Dermis blood vessel endothelial cell (primary cell): ENCODE data around the gene CD209. TPM values are rescaled to one million over a fixed set of nuclear protein-coding genes. Genes with fewer than 3 reads are reported as not detected.
A peak's percentile ranks its signal among the peaks of the same experiment; 100 is the strongest.
"Not testable (repeated sequence)": the region's sequence is repeated elsewhere in the genome, so short reads cannot be mapped to it uniquely, and the experiment has no call there.

Source experiments
- DNase-seq: peaks from one replicate; pipeline ENCODE4 v3.0.0; 2010
- total RNA-seq: library from RNA; depleted of rRNA; stranded (reverse); fragments of >200 nt; gene quantifications from 2 replicates; pipeline ENCODE4 v1.2.3, GENCODE V29; 2014

Gene CD209, protein sequence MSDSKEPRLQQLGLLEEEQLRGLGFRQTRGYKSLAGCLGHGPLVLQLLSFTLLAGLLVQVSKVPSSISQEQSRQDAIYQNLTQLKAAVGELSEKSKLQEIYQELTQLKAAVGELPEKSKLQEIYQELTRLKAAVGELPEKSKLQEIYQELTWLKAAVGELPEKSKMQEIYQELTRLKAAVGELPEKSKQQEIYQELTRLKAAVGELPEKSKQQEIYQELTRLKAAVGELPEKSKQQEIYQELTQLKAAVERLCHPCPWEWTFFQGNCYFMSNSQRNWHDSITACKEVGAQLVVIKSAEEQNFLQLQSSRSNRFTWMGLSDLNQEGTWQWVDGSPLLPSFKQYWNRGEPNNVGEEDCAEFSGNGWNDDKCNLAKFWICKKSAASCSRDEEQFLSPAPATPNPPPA
- under 0.01 TPM in 1 of 2 replicates, not detected in the other for total RNA-seq

DNA sequence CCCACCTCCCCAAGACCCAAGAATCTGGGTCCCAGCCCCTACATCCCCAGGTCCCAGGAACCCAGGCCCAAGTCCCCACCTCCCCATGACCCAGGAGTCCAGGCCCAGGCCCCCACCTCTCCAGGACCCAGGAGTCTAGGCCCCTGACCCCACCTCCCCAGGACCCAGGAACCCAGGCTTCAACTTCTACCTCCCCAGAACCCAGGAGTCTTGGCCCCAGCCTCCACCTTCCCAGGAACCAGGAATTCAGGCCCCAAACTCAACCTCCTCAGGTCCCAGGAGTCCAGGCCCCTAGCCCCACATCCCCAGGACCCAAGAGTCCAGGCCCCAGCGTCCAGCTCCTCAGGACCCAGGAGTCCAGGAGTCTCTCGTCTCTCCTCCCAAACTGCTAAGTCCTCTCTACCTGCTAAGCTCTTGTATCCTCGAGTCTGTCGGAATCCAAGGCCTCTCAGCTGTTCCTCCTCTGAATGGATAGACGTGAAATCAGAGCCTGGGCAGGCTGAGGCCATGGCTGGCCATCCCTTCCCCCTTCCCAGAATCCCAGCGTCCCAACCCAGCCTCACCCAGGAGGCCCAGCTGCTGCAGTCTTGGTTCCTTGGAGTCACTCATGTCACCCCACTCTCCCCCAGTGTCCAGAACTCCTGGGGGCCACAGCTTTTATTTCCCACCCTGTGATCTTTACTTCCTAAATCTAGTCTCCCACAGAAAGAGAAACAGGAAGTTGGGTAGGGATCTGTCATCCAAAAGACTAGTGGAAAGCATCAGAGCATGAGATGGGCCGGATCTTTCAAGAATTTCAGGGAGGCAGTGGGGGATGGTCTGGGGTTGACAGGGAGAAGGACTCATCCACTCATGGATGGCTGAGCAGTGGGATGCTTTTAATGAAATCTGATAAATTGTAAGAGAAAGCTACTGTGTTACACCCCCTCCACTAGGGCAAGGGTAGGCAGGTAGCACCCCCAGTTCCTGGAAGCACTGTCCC, at the start of gene CD209:
Gene CD209, minus strand, starts transcription at position 632 of the 982 bp plus-strand sequence. Its CDS starts 23 bp downstream, at position 609.
- DNase-seq = no peak

DNA sequence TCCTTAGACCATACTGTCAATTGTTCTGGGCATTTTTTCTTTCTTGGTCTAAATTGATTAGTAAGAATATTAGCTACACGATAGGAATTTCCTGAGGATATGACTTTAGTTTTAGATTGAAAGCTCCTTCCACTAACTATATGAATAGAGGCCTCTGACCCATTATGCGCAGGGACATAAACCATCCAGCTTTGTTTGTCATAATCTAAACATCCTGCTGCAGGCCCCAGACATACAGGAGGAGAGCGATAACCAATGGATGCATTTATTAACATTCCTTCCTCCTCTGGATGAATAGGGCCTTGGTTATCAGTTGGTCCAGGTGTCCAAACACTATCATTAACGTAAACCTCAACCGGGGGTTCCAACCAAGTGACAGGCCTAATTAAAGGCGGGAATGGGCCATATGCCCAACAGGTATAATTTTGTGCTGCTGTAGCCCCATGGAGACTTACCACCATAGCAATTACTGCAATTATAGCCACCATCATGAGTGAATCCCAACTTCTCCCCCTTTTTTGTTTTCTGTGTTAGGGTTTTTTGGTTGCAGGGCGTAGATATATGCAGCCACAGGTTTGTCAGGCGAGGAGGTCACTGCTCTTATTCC, 48.3 kb upstream of the CD209 start:
- DNase-seq = peak; percentile 93

DNA sequence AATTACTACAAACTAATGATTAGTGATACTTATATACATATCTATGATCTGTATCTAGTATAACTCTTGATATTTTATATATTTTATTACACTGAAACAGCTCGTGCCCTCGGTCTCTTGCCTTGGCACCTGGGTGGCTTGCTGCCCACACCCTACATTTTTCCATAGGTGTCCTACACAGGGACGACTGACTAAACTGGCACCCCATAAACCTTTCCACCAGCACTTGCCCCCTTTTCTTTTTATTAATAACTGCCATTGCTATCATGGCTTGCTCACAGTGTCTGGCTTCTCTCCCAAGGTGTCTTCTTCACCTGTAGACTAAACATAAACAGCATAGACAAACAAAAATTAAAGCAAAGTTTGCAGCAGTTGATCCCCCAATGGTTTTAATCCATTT, 46.2 kb upstream of the CD209 start:
- no peak for DNase-seq

DNA sequence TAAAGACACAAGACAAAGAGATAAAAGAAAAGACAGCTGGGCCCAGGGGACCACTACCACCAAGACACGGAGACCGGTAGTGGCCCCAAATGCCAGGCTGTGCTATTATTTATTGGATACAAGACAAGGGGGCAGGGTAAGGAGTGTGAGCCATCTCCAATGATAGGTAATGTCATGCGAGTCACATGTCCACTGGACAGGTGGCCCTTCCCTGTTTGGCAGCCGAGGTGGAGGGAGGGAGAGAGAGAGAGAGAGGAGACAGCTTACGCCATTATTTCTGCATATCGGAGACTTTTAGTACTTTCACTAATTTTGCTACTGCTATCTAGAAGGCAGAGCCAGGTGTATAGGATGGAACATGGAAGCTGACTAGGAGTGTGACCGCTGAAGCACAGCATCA, 45.4 kb upstream of the CD209 start:
- not testable (repeated sequence) for DNase-seq

DNA sequence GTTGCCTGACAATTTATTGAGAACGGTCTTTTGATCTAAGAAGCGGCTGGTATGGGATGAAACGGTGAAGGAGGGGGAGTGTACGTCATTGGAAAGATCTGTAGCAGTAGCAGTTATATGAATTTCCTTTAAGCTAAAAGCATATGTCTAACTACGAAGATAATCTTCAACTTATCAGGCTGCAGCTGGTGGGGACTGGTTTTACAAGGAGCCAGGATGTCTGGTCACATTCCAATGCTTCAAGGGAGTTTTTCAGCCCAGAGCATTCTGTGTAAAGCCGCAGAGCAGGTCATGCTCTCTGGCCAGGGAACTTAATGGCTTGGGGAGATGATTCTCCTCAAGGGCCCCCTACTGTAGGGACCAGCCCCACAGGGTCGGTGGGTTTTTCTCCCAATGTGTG, 44.9 kb upstream of the CD209 start:
- DNase-seq = peak; percentile 33

DNA sequence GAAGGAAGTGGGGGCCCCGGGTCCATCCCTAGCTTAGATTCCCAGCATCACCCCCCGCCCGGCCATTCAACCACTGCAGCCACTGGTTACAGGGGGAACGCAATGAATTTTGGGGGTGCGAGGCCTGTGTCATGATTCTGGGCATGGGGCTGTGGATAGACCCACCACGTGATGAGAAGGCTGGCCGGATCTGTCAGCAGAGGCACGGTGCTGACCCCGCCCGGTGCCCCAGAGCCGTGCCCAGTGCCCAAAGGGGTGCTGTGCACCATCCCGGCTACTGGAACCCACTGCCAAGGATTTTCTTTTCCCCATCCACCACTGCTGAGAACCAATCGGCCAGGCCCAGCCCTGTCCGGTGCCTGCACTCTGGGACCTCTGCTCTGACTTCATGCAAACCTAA, 43.1 kb upstream of the CD209 start:
- DNase-seq = no peak

DNA sequence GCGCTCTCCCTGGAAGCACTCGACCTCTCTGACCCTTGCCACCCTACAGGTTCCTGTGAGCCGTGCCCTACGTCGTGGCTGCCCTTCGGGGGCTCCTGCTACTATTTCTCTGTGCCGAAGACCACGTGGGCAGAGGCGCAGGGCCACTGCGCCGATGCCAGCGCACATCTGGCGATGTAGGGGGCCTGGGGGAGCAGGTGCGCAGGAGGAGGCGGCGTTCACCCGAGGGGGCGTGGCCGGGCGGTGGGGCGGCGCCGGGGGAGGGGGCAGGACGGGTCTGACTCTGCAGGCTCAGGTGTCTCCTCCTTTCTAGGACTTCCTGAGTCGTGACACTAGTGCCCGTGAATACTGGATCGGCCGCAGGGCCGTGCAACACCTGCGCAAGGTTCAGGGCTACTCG, 42.1 kb upstream of the CD209 start:
- no peak for DNase-seq

DNA sequence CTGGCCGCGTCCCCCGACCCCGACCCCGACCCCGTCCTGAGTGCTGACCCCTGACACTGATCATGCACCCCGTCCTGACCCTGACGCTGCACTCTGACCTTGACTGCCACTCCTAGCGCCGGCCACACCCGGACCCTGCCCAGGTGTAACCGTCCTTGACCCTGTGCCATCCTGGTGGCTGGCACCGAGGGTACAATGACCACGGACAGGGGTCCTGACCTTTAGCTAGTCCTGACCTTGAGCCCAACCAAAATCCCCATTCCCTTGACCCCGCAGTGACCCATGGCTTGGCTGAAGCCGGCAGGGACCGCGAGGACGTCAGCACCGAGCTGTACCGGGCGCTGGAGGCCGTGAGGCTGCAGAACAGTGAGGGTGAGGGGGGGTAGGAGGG, 41.6 kb upstream of the CD209 start:
- DNase-seq = no peak

DNA sequence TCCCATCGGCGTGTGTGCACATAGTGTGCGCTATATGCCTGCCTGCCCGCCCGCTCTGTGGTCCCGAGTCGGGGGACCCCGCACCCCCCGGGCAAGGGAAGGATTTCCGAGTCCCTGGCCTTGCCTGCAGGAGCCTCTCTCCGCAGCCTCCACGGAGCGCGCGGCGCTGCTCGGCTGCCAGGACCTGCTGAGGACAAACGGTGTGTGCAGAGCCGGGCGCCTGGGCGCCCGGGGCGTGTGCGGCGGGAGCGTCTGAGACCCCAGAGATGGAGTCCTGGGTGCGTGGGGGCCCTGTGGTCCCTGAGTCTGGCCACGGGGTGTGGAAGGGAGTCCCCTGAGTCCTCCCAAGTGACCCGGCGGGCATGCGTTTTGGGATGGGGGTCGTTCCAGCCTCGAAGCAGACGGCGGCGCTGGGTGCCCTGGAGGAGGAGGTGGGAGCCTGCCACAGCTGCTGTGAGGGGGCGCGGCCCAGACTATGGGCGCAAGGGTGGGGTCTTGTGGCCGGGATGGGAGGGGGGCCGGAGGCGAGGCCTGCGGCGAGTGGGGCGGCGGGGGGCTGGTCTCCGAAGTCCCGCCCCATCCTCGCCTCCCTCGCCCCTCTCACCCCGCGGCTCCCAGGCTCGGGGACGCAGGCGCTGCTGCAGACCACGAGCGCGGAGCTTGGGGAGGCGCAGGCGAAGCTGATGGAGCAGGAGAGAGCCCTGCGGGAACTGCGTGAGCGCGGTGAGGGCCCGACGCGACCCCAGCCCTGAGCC, 41.0 kb upstream of the CD209 start:
- no peak for DNase-seq

DNA sequence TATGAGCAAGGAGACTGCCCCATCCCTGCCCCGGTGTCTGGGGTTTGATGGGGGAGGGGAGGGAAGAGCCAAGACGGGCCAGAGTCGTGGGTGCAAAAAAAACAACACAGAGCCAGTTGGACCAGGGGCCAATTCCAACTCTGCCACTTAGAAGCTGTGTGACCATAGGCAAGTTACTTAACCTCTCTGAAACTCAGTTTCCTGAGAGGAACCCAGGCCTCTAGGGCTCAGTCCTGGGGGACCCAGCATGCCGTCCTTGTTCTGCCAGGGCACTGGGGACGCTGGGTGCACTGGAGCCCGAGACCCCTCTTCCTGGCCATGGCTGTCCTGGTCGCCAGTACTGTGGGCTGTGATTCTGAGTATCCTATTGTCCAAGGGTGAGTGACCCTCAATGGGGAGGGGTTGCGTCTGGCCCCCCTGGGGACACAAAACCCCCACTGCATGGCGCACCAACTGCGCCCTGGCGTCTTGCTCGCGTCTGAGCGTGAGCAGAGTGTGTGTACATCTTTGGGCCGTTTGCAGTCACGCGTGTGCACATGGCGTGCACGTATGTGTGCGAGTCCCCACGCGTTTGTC, 40.4 kb upstream of the CD209 start:
- DNase-seq = no peak

DNA sequence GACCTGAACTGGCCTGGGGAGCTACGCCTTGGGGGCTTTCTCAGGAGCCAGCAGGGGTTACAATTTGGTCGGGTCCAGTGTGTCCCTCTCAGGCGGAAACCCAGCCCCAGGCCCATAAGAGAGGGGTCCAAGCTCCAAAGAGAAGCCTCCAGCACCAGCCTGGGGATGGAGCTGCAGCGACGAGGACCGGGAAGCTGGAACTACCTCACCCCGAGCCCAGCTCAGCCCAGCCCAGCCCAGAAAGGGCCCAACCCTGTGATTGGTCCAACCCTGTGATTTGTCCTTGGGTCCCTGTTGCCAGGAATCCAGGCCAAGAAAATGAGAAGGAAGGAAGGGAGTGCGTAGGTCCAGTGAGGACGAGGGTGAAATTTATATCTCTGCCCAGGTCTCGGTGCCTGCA, 39.8 kb upstream of the CD209 start:
- peak; percentile 23 for DNase-seq

DNA sequence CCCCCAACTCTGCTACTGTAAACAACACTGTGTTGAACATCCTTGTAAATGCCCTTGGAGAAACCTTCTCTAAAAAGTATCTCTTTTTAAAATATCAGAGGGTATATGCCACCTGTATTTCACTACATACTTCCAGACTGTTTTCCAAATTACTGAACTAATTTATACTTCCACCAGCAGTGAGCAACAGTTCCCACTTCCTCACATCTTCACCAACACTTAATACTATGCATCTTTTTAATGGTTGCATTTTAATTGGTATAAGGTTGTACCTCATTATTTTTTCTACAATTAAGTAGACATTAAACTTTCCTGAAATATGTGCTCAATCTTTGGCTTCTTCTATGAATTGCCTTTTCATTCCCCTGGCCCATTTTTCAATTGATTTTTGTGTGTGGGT, 37.5 kb upstream of the CD209 start:
- DNase-seq = no peak

DNA sequence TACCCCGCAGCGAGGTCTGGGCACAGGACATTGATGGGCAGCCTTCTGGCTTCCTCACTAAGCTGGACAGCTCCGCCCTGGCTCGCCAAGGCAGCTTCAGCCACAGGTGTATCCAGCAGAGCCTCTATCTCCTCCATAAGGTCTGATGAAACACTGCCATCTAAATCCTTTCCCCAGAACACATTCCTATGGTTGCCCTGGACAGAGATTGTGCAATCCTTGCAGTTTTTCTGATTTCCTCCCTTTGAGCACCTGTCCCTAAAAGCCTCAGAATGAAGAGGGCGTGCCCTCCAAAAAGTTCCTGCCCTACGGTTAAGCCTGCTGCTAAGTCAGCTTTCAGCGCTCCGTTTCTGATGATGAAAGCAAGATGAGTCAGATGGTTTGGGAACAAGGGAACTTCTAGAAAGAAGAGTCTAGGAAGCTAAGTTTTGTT, 36.7 kb upstream of the CD209 start:
- no peak for DNase-seq

DNA sequence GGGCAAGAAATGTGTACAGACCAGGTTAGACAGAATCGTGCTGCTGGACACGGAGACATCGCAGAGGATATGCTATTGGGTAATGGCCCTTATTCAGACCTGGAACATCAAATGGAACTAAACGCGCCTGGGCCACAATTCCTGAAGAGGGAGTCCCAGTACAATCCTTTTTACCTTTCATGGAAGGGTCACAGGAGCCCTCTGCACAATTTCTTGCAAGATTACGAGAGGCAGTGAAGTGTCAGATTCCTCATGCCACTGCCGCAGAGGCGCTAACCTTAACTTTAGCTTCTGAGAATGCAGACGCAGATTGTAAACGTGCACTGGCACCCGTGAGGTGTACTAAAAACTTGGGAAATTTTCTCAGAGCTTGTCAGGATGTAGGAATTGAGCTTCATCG, 33.8 kb upstream of the CD209 start:
- DNase-seq = no peak

DNA sequence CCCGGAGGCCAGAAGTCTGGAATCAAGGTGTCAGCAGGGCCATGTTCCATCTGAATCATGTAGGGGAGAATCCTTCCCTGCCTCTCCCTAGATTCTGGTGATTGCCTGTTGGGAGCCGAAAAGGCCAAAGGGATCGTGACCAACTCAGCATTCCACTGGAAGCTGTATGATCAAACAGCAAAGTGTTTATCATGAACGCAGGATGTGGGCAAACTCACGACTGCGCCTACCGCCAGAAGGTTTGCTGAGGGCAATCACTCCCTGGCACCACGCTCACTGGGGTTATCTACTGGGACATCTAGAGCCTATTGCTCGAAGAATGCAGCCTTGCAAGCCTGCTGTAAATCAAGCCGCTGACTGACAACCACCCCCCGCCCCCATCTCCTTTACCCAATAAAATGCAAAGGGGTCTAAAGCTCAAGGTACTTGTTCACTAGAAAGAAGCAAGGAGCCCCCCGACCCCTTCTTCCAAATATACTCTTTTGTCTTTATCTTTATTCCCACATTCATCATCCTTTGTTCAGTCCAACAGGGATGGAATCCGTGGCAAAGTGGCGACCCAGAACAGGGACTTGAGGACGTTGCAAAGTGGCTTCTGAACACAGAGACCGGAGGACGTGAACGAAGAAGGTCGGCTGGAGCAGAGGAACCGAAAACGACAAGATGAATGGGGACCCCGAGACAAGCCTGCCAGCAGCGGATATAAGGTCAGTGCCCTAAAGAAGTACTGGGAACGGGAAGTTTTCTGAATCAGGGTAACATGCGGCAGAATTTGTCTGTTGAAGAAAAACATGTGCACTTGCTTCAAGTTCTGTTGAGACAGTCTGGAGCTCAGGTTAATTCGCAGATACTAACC, 32.5 kb upstream of the CD209 start:
- DNase-seq = no peak

DNA sequence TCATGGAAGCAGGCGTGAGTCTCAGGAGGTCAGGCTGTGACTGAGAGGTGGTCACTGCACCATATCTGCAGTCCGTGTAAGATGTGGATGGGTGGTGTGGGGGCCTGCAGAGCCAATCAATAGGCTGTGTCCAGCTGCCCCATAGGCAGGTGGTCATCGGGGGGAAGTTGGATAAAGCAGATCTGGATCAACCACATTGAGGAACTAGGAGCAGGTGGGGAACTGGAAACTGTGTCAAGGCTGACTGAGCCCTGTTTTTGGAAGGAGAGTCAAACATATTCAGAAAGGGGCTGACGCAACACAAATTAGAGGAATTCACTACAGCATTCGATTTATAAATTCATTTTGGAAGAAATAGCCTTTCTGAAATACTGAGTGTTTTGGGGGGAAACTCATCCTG, 30.7 kb upstream of the CD209 start:
- no peak for DNase-seq

DNA sequence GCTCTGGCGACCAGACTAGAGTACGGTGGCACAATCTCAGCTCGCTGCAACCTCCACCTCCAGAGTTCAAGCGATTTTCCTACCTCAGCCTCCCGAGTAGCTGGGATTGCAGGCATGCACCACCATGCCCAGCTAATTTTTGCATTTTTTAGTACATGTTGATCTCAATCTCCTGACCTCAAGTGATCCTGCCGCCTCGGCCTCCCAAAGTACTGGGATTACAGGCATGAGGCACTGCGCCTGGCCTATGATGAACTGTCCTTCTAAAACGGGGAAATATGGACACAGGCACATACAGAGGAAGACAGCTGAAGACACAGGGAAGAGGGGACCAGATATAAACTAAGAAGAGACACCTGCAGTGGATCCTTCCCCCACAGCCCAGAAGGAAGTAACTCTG, 28.4 kb upstream of the CD209 start:
- no peak for DNase-seq

DNA sequence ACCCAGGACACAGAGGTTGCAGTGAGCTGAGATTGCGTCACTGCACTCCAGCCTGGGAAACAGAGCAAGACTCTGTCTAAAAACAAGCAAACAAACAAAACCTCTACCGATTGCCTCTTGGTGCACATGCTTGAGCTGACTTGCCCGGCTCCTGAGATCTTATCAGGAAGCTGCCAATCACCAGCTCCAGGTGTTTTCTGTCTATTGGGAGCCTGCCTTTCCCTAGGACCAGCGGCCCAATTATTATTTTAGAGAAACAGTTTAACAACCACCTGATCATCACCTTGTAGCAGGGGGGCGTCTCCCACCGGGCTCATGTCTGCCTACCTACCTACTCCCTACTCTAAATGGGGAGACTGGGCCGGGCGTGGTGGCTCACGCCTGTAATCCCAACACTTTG, 26.5 kb upstream of the CD209 start:
- no peak for DNase-seq

DNA sequence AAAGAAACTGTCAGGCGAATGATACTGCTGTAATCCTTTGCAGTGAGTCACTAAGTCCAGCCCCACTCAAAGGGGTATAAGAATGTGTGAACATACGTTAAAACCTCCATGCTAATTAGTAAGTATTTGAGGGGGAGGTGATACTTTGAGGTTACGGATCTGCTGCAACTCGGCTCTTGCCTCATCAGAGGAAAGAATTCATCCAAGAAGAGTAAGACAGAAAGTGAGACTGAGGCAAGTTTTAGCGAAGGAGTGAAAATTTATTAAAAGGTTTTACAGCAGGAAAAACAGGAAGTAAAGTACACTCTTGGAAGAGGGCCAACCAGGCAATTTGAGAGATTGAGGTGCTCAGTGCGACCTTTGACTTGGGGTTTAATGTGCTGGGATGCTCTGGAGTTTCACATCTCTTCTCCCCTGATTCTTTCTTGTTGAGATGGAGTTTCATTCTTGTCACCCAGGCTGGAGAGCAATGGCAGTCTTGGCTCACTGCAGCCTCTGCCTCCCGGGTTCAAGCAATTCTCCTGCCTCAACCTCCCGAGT, 25.5 kb upstream of the CD209 start:
- no peak for DNase-seq

DNA sequence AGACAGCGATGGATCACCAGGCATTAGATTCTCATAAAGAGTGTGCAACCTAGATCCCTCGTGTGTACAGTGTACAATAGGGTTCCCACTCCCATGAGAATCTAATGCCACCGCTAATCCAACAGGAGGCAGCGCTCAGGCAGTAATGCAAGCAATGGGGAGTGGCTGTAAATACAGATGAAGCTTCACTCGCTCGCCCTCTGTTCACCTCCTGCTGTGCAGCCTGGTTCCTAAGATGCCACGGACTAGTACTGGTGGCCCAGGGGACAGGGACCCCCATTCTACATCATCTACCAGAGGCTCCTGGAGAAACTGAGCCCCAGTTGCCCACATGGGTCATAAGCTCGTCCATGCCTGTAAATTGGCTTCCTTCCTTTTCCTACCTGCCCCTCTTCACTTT, 23.7 kb upstream of the CD209 start:
- DNase-seq = no peak

DNA sequence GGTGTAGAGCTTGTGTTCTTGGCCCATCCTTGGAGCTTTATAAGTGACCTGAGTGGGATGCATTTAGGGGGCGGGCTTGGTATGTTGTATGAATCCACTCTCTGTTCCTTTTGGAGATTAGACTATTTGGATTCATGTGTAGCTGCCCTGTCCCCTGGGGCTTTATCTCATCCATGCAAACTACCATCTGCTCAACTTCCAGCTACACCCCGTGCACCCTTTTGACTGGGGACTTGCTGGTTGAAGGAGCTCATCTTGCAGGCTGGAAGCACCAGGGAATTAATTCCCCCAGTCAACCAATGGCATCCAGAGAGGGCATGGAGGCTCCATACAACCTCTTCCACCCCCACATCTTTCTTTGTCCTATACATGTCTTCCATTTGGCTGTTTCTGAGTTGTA, 21.8 kb upstream of the CD209 start:
- no peak for DNase-seq
